ENCODE measurements around the gene GREB1. TPM values are rescaled to one million over a fixed set of nuclear protein-coding genes. Genes with fewer than 3 reads are reported as not detected.

The GREB1 gene
- total RNA-seq, 1 donor from 2014 or later = 26.6 TPM

DNA sequence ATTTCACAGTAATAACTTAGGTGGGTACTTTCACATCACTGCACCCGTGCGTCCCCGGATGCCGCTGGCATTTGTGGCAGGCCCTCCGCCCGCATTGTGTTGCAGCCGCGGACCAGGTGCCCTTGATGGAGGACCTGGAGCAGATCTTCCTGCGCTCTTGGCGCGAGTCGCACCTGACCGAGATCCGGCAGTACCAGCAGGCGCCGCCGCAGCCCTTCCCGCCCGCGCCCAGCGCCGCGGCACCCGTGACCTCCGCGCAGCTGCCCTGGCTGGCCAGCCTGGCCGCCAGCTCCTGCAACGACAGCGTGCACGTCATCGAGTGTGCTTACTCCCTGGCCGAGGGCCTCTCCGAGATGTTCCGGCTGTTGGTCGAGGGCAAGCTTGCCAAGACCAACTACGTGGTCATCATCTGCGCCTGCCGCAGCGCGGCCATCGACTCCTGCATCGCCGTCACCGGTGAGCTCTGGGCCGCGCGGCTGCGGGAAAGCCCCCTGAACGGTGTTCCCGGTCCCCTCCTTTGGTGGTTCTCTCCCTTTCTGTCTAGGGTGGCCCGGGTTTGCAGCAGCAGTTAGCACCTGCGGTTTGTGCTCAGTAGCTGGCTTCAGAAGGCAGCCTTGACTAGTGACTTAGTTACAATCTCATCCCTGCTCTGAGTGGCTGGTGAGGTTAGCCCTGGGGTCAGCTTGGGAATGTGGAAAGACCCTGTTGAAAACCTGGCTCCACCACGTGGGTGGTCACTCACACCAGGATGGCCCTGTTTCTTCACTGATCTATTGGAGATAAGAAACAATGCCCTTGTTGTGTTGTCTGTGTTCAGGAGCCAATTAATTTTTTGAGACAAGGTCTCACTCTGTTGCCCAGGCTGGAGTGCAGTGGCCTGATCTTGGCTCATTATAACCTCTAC lies 59.1 kb downstream of the GREB1 start:
- no peak for DNase-seq (ENCODE audit: low spot score in 2 of 2, unreplicated experiment in 2 of 2)
- Mint-ChIP-seq H3K27me3 (ENCODE audit: low read depth) (no peaks in the 10 kb centered on the region), H3K27ac (no peak overlapping the region), H3K4me3 (no peak overlapping the region), H3K4me1 (no peaks in the 10 kb centered on the region), H3K9me3 (no peaks in the 10 kb centered on the region), H3K36me3 (peaks cover 3% of the 10 kb centered on the region)
- TF ChIP-seq, protein P1, sequence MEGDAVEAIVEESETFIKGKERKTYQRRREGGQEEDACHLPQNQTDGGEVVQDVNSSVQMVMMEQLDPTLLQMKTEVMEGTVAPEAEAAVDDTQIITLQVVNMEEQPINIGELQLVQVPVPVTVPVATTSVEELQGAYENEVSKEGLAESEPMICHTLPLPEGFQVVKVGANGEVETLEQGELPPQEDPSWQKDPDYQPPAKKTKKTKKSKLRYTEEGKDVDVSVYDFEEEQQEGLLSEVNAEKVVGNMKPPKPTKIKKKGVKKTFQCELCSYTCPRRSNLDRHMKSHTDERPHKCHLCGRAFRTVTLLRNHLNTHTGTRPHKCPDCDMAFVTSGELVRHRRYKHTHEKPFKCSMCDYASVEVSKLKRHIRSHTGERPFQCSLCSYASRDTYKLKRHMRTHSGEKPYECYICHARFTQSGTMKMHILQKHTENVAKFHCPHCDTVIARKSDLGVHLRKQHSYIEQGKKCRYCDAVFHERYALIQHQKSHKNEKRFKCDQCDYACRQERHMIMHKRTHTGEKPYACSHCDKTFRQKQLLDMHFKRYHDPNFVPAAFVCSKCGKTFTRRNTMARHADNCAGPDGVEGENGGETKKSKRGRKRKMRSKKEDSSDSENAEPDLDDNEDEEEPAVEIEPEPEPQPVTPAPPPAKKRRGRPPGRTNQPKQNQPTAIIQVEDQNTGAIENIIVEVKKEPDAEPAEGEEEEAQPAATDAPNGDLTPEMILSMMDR (IDR thresholded peaks at IDR 0.05; ENCODE audit: unreplicated experiment) = no peak

DNA sequence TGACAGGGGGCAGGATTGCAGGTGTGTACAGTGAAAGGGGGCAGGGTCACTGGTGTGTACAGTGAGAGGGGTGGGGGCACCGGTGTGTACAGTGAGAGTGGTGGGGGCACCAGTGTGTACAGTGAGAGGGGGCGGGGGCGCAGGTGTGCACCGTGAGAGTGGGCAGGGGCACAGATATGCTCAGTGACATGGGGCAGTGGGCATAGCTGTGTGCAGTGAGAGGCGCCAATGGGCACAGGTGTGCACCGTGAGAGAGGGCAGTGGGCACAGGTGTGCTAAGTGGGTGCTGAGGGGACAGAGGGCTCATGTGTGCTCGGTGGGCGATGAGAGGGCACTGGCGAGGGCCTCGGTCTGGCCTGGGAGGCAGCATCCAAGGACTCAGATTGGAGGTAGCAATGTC lies 63.0 kb downstream of the GREB1 start:
- H3K36me3 Mint-ChIP-seq = peaks cover 11% of the 10 kb centered on the region
- TF ChIP-seq, protein P1 (IDR thresholded peaks at IDR 0.05; ENCODE audit: unreplicated experiment) = no peak
- no peak overlapping the region for H3K4me3 Mint-ChIP-seq
- H3K4me1 Mint-ChIP-seq = no peaks in the 10 kb centered on the region
- no peaks in the 10 kb centered on the region for H3K9me3 Mint-ChIP-seq
- H3K27me3 Mint-ChIP-seq (ENCODE audit: low read depth) = no peaks in the 10 kb centered on the region
- no peak overlapping the region for H3K27ac Mint-ChIP-seq
- DNase-seq (ENCODE audit: low spot score in 2 of 2, unreplicated experiment in 2 of 2) = no peak

- no peak overlapping the region for H3K4me3 Mint-ChIP-seq
- no peaks in the 10 kb centered on the region for H3K27me3 Mint-ChIP-seq (ENCODE audit: low read depth)
- DNase-seq (ENCODE audit: low spot score in 2 of 2, unreplicated experiment in 2 of 2) = no peak
- peaks cover 11% of the 10 kb centered on the region for H3K36me3 Mint-ChIP-seq
- no peaks in the 10 kb centered on the region for H3K4me1 Mint-ChIP-seq
- TF ChIP-seq, protein P1 (IDR thresholded peaks at IDR 0.05; ENCODE audit: unreplicated experiment) = no peak
- no peaks in the 10 kb centered on the region for H3K9me3 Mint-ChIP-seq
- H3K27ac Mint-ChIP-seq = no peak overlapping the region
Observed at GRCh38 chr2:11597538-11598225, 63.8 kb downstream of the GREB1 start.

DNA sequence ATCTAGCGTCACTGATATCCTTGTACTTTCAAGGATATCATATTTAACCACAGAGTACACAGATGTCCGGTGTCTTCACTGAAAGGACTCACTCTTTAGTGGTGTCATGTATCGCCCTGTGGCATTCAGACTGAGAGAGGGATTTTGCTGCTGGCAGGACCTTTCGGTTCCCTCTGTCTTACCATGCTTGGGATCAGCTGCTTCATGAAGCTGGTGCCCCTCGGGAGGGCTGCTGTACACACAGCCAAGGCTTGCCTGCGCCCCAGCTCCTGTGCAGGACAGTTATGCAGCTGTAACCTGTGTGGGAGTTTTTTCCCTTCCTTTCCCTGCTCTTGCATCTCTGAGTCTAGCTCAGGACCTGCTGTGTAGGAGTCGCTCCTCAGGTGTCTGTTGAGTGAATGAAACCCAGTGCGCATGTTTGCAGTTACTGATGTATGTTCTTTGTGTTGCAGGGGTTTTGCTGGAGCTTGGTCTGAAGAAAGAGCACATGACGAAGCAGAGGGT lies 64.4 kb downstream of the GREB1 start:
- Mint-ChIP-seq H3K27me3 (ENCODE audit: low read depth) (no peaks in the 10 kb centered on the region), H3K27ac (no peak overlapping the region), H3K36me3 (peaks cover 8% of the 10 kb centered on the region), H3K4me1 (no peaks in the 10 kb centered on the region), H3K9me3 (no peaks in the 10 kb centered on the region), H3K4me3 (no peak overlapping the region)
- DNase-seq (ENCODE audit: low spot score in 2 of 2, unreplicated experiment in 2 of 2) = no peak
- TF ChIP-seq, protein P1 (IDR thresholded peaks at IDR 0.05; ENCODE audit: unreplicated experiment) = no peak

DNA sequence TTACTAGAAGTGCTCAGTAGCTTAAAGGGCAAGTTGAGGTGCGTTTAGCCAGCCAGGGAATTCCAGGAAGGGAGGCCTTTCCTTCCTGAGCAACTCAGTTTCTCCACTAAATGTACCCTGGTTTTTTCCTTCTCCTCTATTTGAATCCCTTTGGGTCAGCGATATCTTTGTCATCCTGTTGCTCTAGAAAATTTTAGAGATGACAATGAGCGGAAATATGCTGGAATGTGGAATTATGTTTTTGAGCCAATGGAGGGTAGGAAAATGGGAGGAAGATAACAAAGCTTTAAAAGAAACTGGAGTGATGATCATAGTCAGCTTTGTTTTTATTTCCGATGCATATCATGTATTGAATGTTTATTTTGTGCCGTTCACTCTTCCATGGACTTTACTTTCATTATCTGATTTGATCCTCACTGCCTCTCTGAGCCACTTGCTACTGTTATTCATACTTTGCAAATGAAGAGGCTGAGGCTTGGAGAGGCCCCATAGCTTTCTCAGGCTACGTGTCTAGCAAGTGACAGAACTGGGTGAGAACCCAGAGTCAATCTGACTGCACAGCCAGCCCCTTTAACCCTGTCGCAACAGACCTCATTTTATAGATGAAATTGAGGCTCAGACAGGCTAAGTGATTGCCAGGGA lies 68.8 kb downstream of the GREB1 start:
- Mint-ChIP-seq H3K27ac (no peak overlapping the region), H3K36me3 (peaks cover 8% of the 10 kb centered on the region), H3K27me3 (ENCODE audit: low read depth) (no peaks in the 10 kb centered on the region), H3K9me3 (no peaks in the 10 kb centered on the region), H3K4me1 (no peaks in the 10 kb centered on the region), H3K4me3 (no peak overlapping the region)
- TF ChIP-seq, protein P1 (IDR thresholded peaks at IDR 0.05; ENCODE audit: unreplicated experiment) = no peak
- DNase-seq (ENCODE audit: low spot score in 2 of 2, unreplicated experiment in 2 of 2) = no peak

Measured in mesothelial cell of epicardium (in vitro differentiated cells).